ENCODE measurements around the gene CTSS.

The CTSS gene

GRCh38 chr1:150799089-150799488, 33.5 kb upstream of the CTSS start:
- TF ChIP-seq ZFHX2 (tag by site-specific recombination; conservative IDR thresholded peaks at IDR 0.05) = no peak
- Histone ChIP-seq H3K27ac (ENCODE audit: extremely low read depth, low read depth, low read length) (no peak overlapping the region), H3K4me1 (ENCODE audit: control insufficient read depth, insufficient read depth, low read length) (peaks cover 3% of the 10 kb centered on the region), H3K9me3 (ENCODE audit: control insufficient read depth, insufficient read depth, low read depth, low read length) (no peaks in the 10 kb centered on the region), H3K36me3 (ENCODE audit: control insufficient read depth in 2 of 2, insufficient read depth in 1 of 2, low read length in 2 of 2) (peaks cover 0 to 16% of the 10 kb centered on the region in 2 experiments; a peak in 1 of 3 replicates), H3K4me3 (ENCODE audit: low read depth, low read length) (no peak overlapping the region)
- CTCF ChIA-PET = interaction anchor here (0.5 to 1.4 kb wide), 5 partner anchors 12 to 936 kb away, joined by 3 to 4 read pairs (median 3); no protein-coding TSS in a partner anchor
- POLR2A ChIA-PET = no interaction called here

- no peak overlapping the region for H3K27ac ChIP-seq (ENCODE audit: extremely low read depth, low read depth, low read length)
- no peak overlapping the region for H3K4me3 ChIP-seq (ENCODE audit: low read depth, low read length)
- TF ChIP-seq ZNF398 (tag by site-specific recombination; IDR thresholded peaks at IDR 0.05) (peak; percentile 42; the same call in 1 of the 2 replicates), PRDM10 (tag by site-specific recombination; IDR thresholded peaks at IDR 0.05) (peak; percentile 20; the same call in 1 of the 2 replicates), ZNF629 (tag by site-specific recombination; IDR thresholded peaks at IDR 0.05) (0 out of 2 replicates have a peak, but pooled peaks have one; percentile 20), ZNF37A (tag by site-specific recombination; IDR thresholded peaks at IDR 0.05) (no peak), PATZ1 (tag by site-specific recombination; IDR thresholded peaks at IDR 0.05) (peak; percentile 36; the same call in 1 of the 2 replicates), ZBTB26 (tag by site-specific recombination; optimal IDR thresholded peaks at IDR 0.05) (no peak), KLF1 (tag by site-specific recombination; IDR thresholded peaks at IDR 0.05) (peak; percentile 66), KLF8 (tag by site-specific recombination; IDR thresholded peaks at IDR 0.05) (0 out of 2 replicates have a peak, but pooled peaks have one; percentile 22), GLIS1 (tag by site-specific recombination; IDR thresholded peaks at IDR 0.05) (peak; percentile 93), ZFHX2 (tag by site-specific recombination; conservative IDR thresholded peaks at IDR 0.05) (peak; percentile 88), WT1 (tag by site-specific recombination; IDR thresholded peaks at IDR 0.05) (peak; percentile 64), MZF1 (tag by site-specific recombination; IDR thresholded peaks at IDR 0.05; ENCODE audit: borderline replicate concordance) (peak; percentile 73; the same call in 1 of the 2 replicates), ZNF596 (tag by site-specific recombination; IDR thresholded peaks at IDR 0.05) (peak; percentile 74), ZNF785 (tag by site-specific recombination; IDR thresholded peaks at IDR 0.05) (no peak), ZBTB6 (tag by site-specific recombination; IDR thresholded peaks at IDR 0.05) (no peak), KLF9 (tag by site-specific recombination; IDR thresholded peaks at IDR 0.05; ENCODE audit: low read depth) (0 out of 2 replicates have a peak, but pooled peaks have one; percentile 13), TRIM28 (IDR thresholded peaks at IDR 0.05; ENCODE audit: borderline replicate concordance, low read length) (peak; percentile 46; the same call in 1 of the 2 replicates), EGR2 (tag by site-specific recombination; IDR thresholded peaks at IDR 0.05; ENCODE audit: low read depth) (peak; percentile 84), ZNF274 (IDR thresholded peaks at IDR 0.05; ENCODE audit: low read length) (no peak), ZNF274 (tag by site-specific recombination; IDR thresholded peaks at IDR 0.05; ENCODE audit: borderline replicate concordance) (peak; percentile 67; the same call in 1 of the 2 replicates), KLF16 (tag by site-specific recombination; IDR thresholded peaks at IDR 0.05) (0 out of 2 replicates have a peak, but pooled peaks have one; percentile 20), SP7 (tag by site-specific recombination; IDR thresholded peaks at IDR 0.05) (0 out of 2 replicates have a peak, but pooled peaks have one; percentile 29)
- peaks cover 3% of the 10 kb centered on the region for H3K4me1 ChIP-seq (ENCODE audit: control insufficient read depth, insufficient read depth, low read length)
- H3K9me3 ChIP-seq (ENCODE audit: control insufficient read depth, insufficient read depth, low read depth, low read length) = no peaks in the 10 kb centered on the region
- CTCF ChIA-PET = interaction anchor here (0.6 to 1.4 kb wide), 3 partner anchors 11 to 81 kb away, joined by 3 to 9 read pairs (median 3); no protein-coding TSS in a partner anchor
- H3K36me3 ChIP-seq (ENCODE audit: control insufficient read depth in 2 of 2, insufficient read depth in 1 of 2, low read length in 2 of 2) = peaks cover 0 to 16% of the 10 kb centered on the region in 2 experiments; a peak in 1 of 3 replicates
- POLR2A ChIA-PET = interaction anchor here (1.0 kb wide), 1 partner anchor 169 kb away, joined by 3 read pairs; the partner anchor contains the start of gene ENSA
Measured at GRCh38 chr1:150798525-150798924, 32.9 kb upstream of the CTSS start.

All from HEK293 (cell line).